Liver (tissue), 9 donors: ENCODE data around the gene MUSK. TPM values are rescaled to one million over a fixed set of nuclear protein-coding genes. Genes with fewer than 3 reads are reported as not detected.

Experiments used
- DNase-seq: peaks from one replicate; pipeline ENCODE4 v3.0.0-alpha.2; 2017; ENCODE audit warnings: low spot score
- H3K27ac ChIP-seq, 2 donors: one replicate each; pipeline ENCODE4 v1.7.0; 2013; ENCODE audit warnings: inconsistent platforms in 2 of 2, low read length in 2 of 2, control low read depth in 1 of 2, low read depth in 1 of 2, mild to moderate bottlenecking in 1 of 2
- H3K27me3 ChIP-seq, 4 donors: one replicate each; pipeline versions ENCODE4 v1.6.1 to v1.7.0; 2013; ENCODE audit warnings: low read length in 3 of 4, inconsistent platforms in 1 of 4, mild to moderate bottlenecking in 1 of 4, moderate library complexity in 1 of 4; ENCODE audit not compliant: control insufficient read depth in 4 of 4, insufficient read depth in 4 of 4
- H3K36me3 ChIP-seq, 4 donors: one replicate each; pipeline versions ENCODE4 v1.6.1 to v1.7.0; 2013; ENCODE audit warnings: low read length in 3 of 4, mild to moderate bottlenecking in 3 of 4, low read depth in 1 of 4, moderate library complexity in 1 of 4; ENCODE audit not compliant: control insufficient read depth in 4 of 4, insufficient read depth in 3 of 4
- H3K4me1 ChIP-seq, 4 donors: one replicate each; pipeline versions ENCODE4 v1.6.1 to v1.7.0; 2013; ENCODE audit warnings: low read length in 3 of 4, mild to moderate bottlenecking in 3 of 4, moderate library complexity in 1 of 4; ENCODE audit not compliant: control insufficient read depth in 4 of 4, insufficient read depth in 4 of 4
- H3K4me3 ChIP-seq, 3 donors: one replicate each; pipeline versions ENCODE4 v1.6.1 to v1.7.0; 2013; ENCODE audit warnings: low read length in 3 of 3, control low read depth in 1 of 3, low read depth in 1 of 3, mild to moderate bottlenecking in 1 of 3
- H3K9ac ChIP-seq, 2 donors: one replicate each; pipeline ENCODE4 v1.7.0; 2013; ENCODE audit warnings: low read length in 2 of 2, mild to moderate bottlenecking in 2 of 2, moderate library complexity in 2 of 2, control low read depth in 1 of 2, low read depth in 1 of 2
- H3K9me3 ChIP-seq, 4 donors: one replicate each; pipeline versions ENCODE4 v1.6.1 to v1.7.0; 2013; ENCODE audit warnings: low read length in 3 of 4; ENCODE audit not compliant: control insufficient read depth in 4 of 4
- EGR1 ChIP-seq, 2 donors: IDR thresholded peaks; 2 replicates each; pipeline ENCODE4 v1.6.1; 2016 to 2018; ENCODE audit warnings: antibody characterized with exemption in 2 of 2, low read depth in 2 of 2
- FOXA1 ChIP-seq: IDR thresholded peaks from 2 replicates; pipeline ENCODE4 v1.6.1; 2016; ENCODE audit warnings: antibody characterized with exemption
- FOXA2 ChIP-seq: IDR thresholded peaks from 2 replicates; pipeline ENCODE4 v1.6.1; 2016; ENCODE audit warnings: antibody characterized with exemption
- GABPA ChIP-seq, 2 donors: IDR thresholded peaks in 1 of 2; conservative IDR thresholded peaks in 1 of 2; 2 replicates each; pipeline ENCODE4 v1.6.1; 2016; ENCODE audit warnings: antibody characterized with exemption in 2 of 2, mild to moderate bottlenecking in 1 of 2, moderate library complexity in 1 of 2
- HNF4A ChIP-seq, 2 donors: conservative IDR thresholded peaks; 2 replicates each; pipeline ENCODE4 v1.6.1; 2016; ENCODE audit warnings: antibody characterized with exemption in 2 of 2, mild to moderate bottlenecking in 2 of 2
- HNF4G ChIP-seq: IDR thresholded peaks from 2 replicates; pipeline ENCODE4 v1.6.1; 2016; ENCODE audit warnings: antibody characterized with exemption
- JUND ChIP-seq, 2 donors: IDR thresholded peaks; 2 replicates each; pipeline ENCODE4 v1.6.1; 2016; ENCODE audit warnings: antibody characterized with exemption in 2 of 2
- NR2F2 ChIP-seq: IDR thresholded peaks from 2 replicates; pipeline ENCODE4 v1.6.1; 2016; ENCODE audit warnings: antibody characterized with exemption
- RAD21 ChIP-seq, 2 donors: IDR thresholded peaks; 2 replicates each; pipeline ENCODE4 v1.6.1; 2016; ENCODE audit warnings: antibody characterized with exemption in 2 of 2, mild to moderate bottlenecking in 2 of 2
- RXRA ChIP-seq, 2 donors: IDR thresholded peaks; 2 replicates each; pipeline ENCODE4 v1.6.1; 2017 to 2018; ENCODE audit warnings: antibody characterized with exemption in 2 of 2, mild to moderate bottlenecking in 1 of 2
- SP1 ChIP-seq: IDR thresholded peaks from 2 replicates; pipeline ENCODE4 v1.6.1; 2018; ENCODE audit warnings: antibody characterized with exemption, mild to moderate bottlenecking
- TAF1 ChIP-seq: conservative IDR thresholded peaks from 2 replicates; pipeline ENCODE4 v1.6.1; 2016; ENCODE audit warnings: antibody characterized with exemption, mild to moderate bottlenecking
- YY1 ChIP-seq: IDR thresholded peaks from 2 replicates; pipeline ENCODE4 v1.6.1; 2016; ENCODE audit warnings: antibody characterized with exemption, mild to moderate bottlenecking
- WGBS: extraction: QIAGEN DNeasy Blood & Tissue Kit; methylation state at CpG from one replicate; pipeline ENCODE4 v1.1.7; 2013; 5-methylcytosine and 5-hydroxymethylcytosine counted together
- polyA plus RNA-seq, 2 donors: library from polyadenylated mRNA; stranded (reverse) in 1 of 2; unstranded in 1 of 2; fragments of 200-250 nt in 1 of 2; fragments of >200 nt in 1 of 2; fragmentation: Nextera tagmentation in 1 of 2; extraction: Ambion mirVana in 1 of 2; gene quantifications; one replicate each; pipeline versions ENCODE4 v1.2.1 to v1.2.3, GENCODE V29; 2013 to 2015
- total RNA-seq, 2 donors: library from RNA; depleted of rRNA; stranded (reverse); fragments of >200 nt; gene quantifications; one replicate each; pipeline ENCODE4 v1.2.3, GENCODE V29; 2014
- TF ChIP-seq, protein P1 (sequence below): fragments of 150-350 bp; IDR thresholded peaks from 2 replicates; pipeline ENCODE4 v1.5.1; 2017; ENCODE audit warnings: improper control_type of control experiment, low read depth, low read length; ENCODE audit not compliant: missing input control
- TF ChIP-seq, protein P2 (sequence below): IDR thresholded peaks from 2 replicates; pipeline ENCODE4 v1.6.1; 2016; ENCODE audit warnings: antibody characterized with exemption
- TF ChIP-seq, protein P3 (sequence below): IDR thresholded peaks from 2 replicates; pipeline ENCODE4 v1.6.1; 2016; ENCODE audit warnings: antibody characterized with exemption
- TF ChIP-seq, protein P4 (sequence below): IDR thresholded peaks from 2 replicates; pipeline ENCODE4 v1.6.1; 2016; ENCODE audit warnings: antibody characterized with exemption, mild to moderate bottlenecking
- donor health status: healthy.
- donor health status: healthy.
- donor health status: healthy.
- donor health status: healthy.
- donor health status: healthy.

Gene MUSK
- total and polyA plus RNA-seq, 4 donors, result 0.05 to 0.17 (median 0.10) TPM; not detected in 1

DNA sequence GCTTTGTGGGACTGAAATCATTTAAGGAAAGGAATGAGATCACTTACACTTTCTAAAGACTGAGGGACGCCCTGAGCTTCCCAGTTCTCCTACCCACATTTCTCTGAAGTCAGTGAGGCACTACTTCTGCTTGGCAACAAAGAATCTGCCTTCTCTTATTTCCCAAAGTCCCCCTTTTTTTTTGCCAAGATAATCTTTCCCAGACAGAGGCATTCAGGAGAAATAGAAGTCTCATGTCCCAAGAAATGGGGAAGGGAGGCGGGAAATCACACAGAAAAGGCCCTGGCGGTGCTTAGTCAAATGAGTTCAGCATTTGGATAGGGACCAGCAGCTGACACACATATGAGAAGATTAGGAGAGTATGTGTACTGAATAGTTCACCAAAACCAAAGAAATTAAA is 159.7 kb downstream of the MUSK start:
- no peaks in the 10 kb centered on the region for H3K36me3 ChIP-seq
- DNase-seq, result no peak
- H3K27ac ChIP-seq, result no peak overlapping the region
- no peaks in the 10 kb centered on the region for H3K27me3 ChIP-seq
- no peaks in the 10 kb centered on the region for H3K4me1 ChIP-seq
- TF ChIP-seq, protein P1, sequence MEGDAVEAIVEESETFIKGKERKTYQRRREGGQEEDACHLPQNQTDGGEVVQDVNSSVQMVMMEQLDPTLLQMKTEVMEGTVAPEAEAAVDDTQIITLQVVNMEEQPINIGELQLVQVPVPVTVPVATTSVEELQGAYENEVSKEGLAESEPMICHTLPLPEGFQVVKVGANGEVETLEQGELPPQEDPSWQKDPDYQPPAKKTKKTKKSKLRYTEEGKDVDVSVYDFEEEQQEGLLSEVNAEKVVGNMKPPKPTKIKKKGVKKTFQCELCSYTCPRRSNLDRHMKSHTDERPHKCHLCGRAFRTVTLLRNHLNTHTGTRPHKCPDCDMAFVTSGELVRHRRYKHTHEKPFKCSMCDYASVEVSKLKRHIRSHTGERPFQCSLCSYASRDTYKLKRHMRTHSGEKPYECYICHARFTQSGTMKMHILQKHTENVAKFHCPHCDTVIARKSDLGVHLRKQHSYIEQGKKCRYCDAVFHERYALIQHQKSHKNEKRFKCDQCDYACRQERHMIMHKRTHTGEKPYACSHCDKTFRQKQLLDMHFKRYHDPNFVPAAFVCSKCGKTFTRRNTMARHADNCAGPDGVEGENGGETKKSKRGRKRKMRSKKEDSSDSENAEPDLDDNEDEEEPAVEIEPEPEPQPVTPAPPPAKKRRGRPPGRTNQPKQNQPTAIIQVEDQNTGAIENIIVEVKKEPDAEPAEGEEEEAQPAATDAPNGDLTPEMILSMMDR, result no peak
- H3K4me3 ChIP-seq, result no peak overlapping the region
- H3K9me3 ChIP-seq, result peaks cover 0 to 1% (median 0%) of the 10 kb centered on the region in 4 donors
- 80% methylated on average over 3 of the region's 3 CpGs for WGBS
- no peak overlapping the region for H3K9ac ChIP-seq

DNA sequence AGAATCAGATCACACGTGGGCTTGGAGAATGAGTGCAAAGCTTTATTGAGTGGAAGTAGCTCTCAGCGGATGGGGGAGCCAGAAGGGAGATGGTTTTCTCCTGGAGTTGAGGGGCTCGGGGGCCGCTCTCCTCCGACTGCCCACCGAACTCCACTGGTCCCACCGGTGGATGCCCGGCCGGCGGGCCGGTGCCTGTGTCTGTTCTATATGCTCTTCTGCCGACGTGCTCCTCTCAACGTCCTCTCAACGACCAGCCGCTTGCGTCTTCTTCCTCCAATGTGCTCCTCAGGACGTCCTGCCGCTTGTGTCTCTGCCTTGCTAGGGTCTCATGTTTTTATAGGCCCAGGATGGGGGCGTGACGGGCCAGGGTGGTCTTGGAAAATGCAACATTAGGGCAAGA is 161.9 kb downstream of the MUSK start:
- Histone ChIP-seq H3K27ac (no peak overlapping the region), H3K36me3 (no peaks in the 10 kb centered on the region), H3K27me3 (no peaks in the 10 kb centered on the region), H3K4me1 (no peaks in the 10 kb centered on the region), H3K4me3 (no peak overlapping the region), H3K9ac (no peak overlapping the region), H3K9me3 (peaks cover 0 to 1% (median 0%) of the 10 kb centered on the region in 4 donors)
- TF ChIP-seq, protein P2, sequence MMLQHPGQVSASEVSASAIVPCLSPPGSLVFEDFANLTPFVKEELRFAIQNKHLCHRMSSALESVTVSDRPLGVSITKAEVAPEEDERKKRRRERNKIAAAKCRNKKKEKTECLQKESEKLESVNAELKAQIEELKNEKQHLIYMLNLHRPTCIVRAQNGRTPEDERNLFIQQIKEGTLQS, result no peak
- TF ChIP-seq SP1, result no peak
- no peak for TF ChIP-seq FOXA1
- no peak for TF ChIP-seq TAF1
- no peak for TF ChIP-seq HNF4G
- DNase-seq, result no peak
- WGBS, result 91% methylated on average over 21 of the region's 21 CpGs

DNA sequence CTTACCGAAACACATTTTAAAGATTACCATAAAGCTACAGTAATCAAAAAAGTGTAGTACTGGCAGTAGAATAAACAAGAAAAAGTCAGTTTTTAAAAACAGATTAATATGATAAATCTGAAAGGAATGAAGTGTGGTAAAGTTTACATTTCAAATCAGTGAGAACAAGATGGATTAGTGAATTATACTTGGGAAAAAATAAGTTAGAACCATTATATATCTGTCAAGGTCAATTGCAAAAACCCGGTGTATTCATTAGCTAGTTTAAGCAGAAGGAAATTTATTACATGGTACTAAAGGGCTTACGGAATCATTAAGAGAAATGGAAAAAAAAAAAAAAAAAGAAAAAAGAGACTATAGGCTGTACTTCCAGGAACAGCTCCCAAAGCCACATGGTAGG is 164.3 kb downstream of the MUSK start:
- H3K4me1 ChIP-seq, result no peaks in the 10 kb centered on the region
- H3K27ac ChIP-seq, result no peak overlapping the region
- no peak overlapping the region for H3K9ac ChIP-seq
- no peaks in the 10 kb centered on the region for H3K27me3 ChIP-seq
- no peak overlapping the region for H3K4me3 ChIP-seq
- no peak for DNase-seq
- TF ChIP-seq GABPA (IDR thresholded peaks at IDR 0.05 in 1 of 2, conservative IDR thresholded peaks at IDR 0.05 in 1 of 2) (no peak), TAF1 (no peak), RXRA (IDR thresholded peaks at IDR 0.05) (no peak), NR2F2 (no peak), EGR1 (IDR thresholded peaks at IDR 0.05; ENCODE audit: low read depth in 2 of 2) (no peak), HNF4G (no peak), FOXA1 (no peak), JUND (IDR thresholded peaks at IDR 0.05) (no peak), RAD21 (IDR thresholded peaks at IDR 0.05) (no peak), SP1 (no peak), HNF4A (conservative IDR thresholded peaks at IDR 0.05) (no peak), FOXA2 (no peak), YY1 (no peak)
- TF ChIP-seq, protein P1, result no peak
- TF ChIP-seq, protein P3, sequence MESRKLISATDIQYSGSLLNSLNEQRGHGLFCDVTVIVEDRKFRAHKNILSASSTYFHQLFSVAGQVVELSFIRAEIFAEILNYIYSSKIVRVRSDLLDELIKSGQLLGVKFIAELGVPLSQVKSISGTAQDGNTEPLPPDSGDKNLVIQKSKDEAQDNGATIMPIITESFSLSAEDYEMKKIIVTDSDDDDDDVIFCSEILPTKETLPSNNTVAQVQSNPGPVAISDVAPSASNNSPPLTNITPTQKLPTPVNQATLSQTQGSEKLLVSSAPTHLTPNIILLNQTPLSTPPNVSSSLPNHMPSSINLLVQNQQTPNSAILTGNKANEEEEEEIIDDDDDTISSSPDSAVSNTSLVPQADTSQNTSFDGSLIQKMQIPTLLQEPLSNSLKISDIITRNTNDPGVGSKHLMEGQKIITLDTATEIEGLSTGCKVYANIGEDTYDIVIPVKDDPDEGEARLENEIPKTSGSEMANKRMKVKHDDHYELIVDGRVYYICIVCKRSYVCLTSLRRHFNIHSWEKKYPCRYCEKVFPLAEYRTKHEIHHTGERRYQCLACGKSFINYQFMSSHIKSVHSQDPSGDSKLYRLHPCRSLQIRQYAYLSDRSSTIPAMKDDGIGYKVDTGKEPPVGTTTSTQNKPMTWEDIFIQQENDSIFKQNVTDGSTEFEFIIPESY, result no peak
- TF ChIP-seq, protein P4, sequence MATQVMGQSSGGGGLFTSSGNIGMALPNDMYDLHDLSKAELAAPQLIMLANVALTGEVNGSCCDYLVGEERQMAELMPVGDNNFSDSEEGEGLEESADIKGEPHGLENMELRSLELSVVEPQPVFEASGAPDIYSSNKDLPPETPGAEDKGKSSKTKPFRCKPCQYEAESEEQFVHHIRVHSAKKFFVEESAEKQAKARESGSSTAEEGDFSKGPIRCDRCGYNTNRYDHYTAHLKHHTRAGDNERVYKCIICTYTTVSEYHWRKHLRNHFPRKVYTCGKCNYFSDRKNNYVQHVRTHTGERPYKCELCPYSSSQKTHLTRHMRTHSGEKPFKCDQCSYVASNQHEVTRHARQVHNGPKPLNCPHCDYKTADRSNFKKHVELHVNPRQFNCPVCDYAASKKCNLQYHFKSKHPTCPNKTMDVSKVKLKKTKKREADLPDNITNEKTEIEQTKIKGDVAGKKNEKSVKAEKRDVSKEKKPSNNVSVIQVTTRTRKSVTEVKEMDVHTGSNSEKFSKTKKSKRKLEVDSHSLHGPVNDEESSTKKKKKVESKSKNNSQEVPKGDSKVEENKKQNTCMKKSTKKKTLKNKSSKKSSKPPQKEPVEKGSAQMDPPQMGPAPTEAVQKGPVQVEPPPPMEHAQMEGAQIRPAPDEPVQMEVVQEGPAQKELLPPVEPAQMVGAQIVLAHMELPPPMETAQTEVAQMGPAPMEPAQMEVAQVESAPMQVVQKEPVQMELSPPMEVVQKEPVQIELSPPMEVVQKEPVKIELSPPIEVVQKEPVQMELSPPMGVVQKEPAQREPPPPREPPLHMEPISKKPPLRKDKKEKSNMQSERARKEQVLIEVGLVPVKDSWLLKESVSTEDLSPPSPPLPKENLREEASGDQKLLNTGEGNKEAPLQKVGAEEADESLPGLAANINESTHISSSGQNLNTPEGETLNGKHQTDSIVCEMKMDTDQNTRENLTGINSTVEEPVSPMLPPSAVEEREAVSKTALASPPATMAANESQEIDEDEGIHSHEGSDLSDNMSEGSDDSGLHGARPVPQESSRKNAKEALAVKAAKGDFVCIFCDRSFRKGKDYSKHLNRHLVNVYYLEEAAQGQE, result no peak
- TF ChIP-seq, protein P2, result no peak
- H3K36me3 ChIP-seq, result no peaks in the 10 kb centered on the region
- H3K9me3 ChIP-seq, result no peaks in the 10 kb centered on the region
- 89% methylated on average over 3 of the region's 3 CpGs for WGBS
